HAP-1 (cell line): ENCODE data around the gene CACNA2D2.

Source experiments
- DNase-seq, 2 experiments: peaks; one replicate each; pipeline ENCODE4 v3.0.0-alpha.2; 2016 to 2020; ENCODE audit warnings: low spot score in 2 of 2
- H3K27me3 ChIP-seq: fragments of 250-450 bp; sonication (Bioruptor Pico); 2 replicates; pipeline ENCODE4 v1.5.1; 2020; ENCODE audit warnings: low read depth, mild to moderate bottlenecking, moderate library complexity
- H3K36me3 ChIP-seq: fragments of 250-450 bp; sonication (Bioruptor Pico); replicated peaks from 2 replicates; pipeline ENCODE4 v1.5.1; 2020; ENCODE audit warnings: mild to moderate bottlenecking
- H3K4me1 ChIP-seq: fragments of 250-450 bp; sonication (Bioruptor Pico); 2 replicates; pipeline ENCODE4 v1.5.1; 2020; ENCODE audit warnings: mild to moderate bottlenecking
- H3K4me3 ChIP-seq: fragments of 250-450 bp; sonication (Bioruptor Pico); 2 replicates; pipeline ENCODE4 v1.5.1; 2020; ENCODE audit warnings: mild to moderate bottlenecking, moderate library complexity
- H3K9me3 ChIP-seq: fragments of 250-450 bp; sonication (Bioruptor Pico); 2 replicates; pipeline ENCODE4 v1.5.1; 2020; ENCODE audit warnings: mild to moderate bottlenecking, moderate library complexity
- in situ Hi-C: fragments of 300-500 bp; cut with MboI; formaldehyde crosslinking; loops from 3 replicates; pipeline ENCODE4 v1.14.3; 2020; ENCODE audit warnings: low sequenced_read_pairs, inconsistent platforms, mixed read lengths

The CACNA2D2 gene

GRCh38 chr3:50372349-50372748 lies 131.1 kb downstream of the CACNA2D2 start:
- in situ Hi-C loops = no loop called here
- Histone ChIP-seq H3K9me3 (no peaks in the 10 kb centered on the region), H3K4me1 (no peaks in the 10 kb centered on the region), H3K4me3 (no peak overlapping the region), H3K27me3 (no peaks in the 10 kb centered on the region), H3K36me3 (no peaks in the 10 kb centered on the region)
- no peak for DNase-seq

- H3K36me3 ChIP-seq = no peaks in the 10 kb centered on the region
- H3K4me3 ChIP-seq = no peak overlapping the region
- no peaks in the 10 kb centered on the region for H3K27me3 ChIP-seq
- no peaks in the 10 kb centered on the region for H3K9me3 ChIP-seq
- no peaks in the 10 kb centered on the region for H3K4me1 ChIP-seq
- no peak for DNase-seq
- in situ Hi-C loops = no loop called here
Measured at GRCh38 chr3:50371133-50371685, 132.2 kb downstream of the CACNA2D2 start.

GRCh38 chr3:50370594-50370993 lies 132.8 kb downstream of the CACNA2D2 start:
- H3K36me3 ChIP-seq = no peaks in the 10 kb centered on the region
- H3K9me3 ChIP-seq = no peaks in the 10 kb centered on the region
- peak; percentile 41 to 46 for DNase-seq
- no peak overlapping the region for H3K4me3 ChIP-seq
- H3K4me1 ChIP-seq = no peaks in the 10 kb centered on the region
- no peaks in the 10 kb centered on the region for H3K27me3 ChIP-seq
- in situ Hi-C loops = no loop called here

GRCh38 chr3:50369012-50369670 lies 134.3 kb downstream of the CACNA2D2 start:
- in situ Hi-C loops = no loop called here
- Histone ChIP-seq H3K36me3 (no peaks in the 10 kb centered on the region), H3K27me3 (no peaks in the 10 kb centered on the region), H3K9me3 (no peaks in the 10 kb centered on the region), H3K4me1 (peaks cover 3% of the 10 kb centered on the region), H3K4me3 (no peak overlapping the region)
- no peak for DNase-seq

- no peak overlapping the region; the same call in 1 of the 2 replicates for H3K4me3 ChIP-seq
- H3K9me3 ChIP-seq = no peaks in the 10 kb centered on the region
- in situ Hi-C loops = no loop called here
- no peak for DNase-seq
- no peaks in the 10 kb centered on the region for H3K36me3 ChIP-seq
- H3K4me1 ChIP-seq = peaks cover 3% of the 10 kb centered on the region
- H3K27me3 ChIP-seq = no peaks in the 10 kb centered on the region
Measured at GRCh38 chr3:50365842-50366220, 137.6 kb downstream of the CACNA2D2 start.

GRCh38 chr3:50365080-50365841 lies 138.2 kb downstream of the CACNA2D2 start:
- DNase-seq = peak; percentile 73 to 95
- Histone ChIP-seq H3K4me3 (peak overlapping the region; percentile 29), H3K9me3 (no peaks in the 10 kb centered on the region), H3K36me3 (no peaks in the 10 kb centered on the region), H3K27me3 (no peaks in the 10 kb centered on the region), H3K4me1 (peaks cover 3% of the 10 kb centered on the region)
- in situ Hi-C loops = no loop called here

GRCh38 chr3:50364573-50365079 lies 138.8 kb downstream of the CACNA2D2 start:
- in situ Hi-C loops = no loop called here
- Histone ChIP-seq H3K36me3 (no peaks in the 10 kb centered on the region), H3K9me3 (no peaks in the 10 kb centered on the region), H3K27me3 (no peaks in the 10 kb centered on the region), H3K4me3 (peak overlapping the region; percentile 29), H3K4me1 (peaks cover 7% of the 10 kb centered on the region)
- DNase-seq = no peak

- no peaks in the 10 kb centered on the region for H3K9me3 ChIP-seq
- in situ Hi-C loops = loop anchor here (10.0 kb wide), 1 partner anchor 1025 kb away; the partner anchor contains the start of gene MANF
- H3K4me3 ChIP-seq = peak overlapping the region; percentile 74
- no peak for DNase-seq
- peaks cover 23% of the 10 kb centered on the region for H3K4me1 ChIP-seq
- H3K27me3 ChIP-seq = no peaks in the 10 kb centered on the region
- peaks cover 42% of the 10 kb centered on the region for H3K36me3 ChIP-seq
Measured at GRCh38 chr3:50359760-50360110, 143.7 kb downstream of the CACNA2D2 start.

- peaks cover 23% of the 10 kb centered on the region for H3K4me1 ChIP-seq
- DNase-seq = peak; percentile 98 to 99
- in situ Hi-C loops = loop anchor here (10.0 kb wide), 1 partner anchor 1026 kb away; the partner anchor contains the start of gene MANF
- H3K4me3 ChIP-seq = peak within 1 kb of the TSS; percentile 74
- no peaks in the 10 kb centered on the region for H3K27me3 ChIP-seq
- peaks cover 48% of the 10 kb centered on the region for H3K36me3 ChIP-seq
- no peaks in the 10 kb centered on the region for H3K9me3 ChIP-seq
Measured at GRCh38 chr3:50358911-50359759, 144.3 kb downstream of the CACNA2D2 start, which contains the start of gene TMEM115. TSS of gene TMEM115 (minus strand) at chr3:50359521. CDS start at chr3:50359063, 458 bp downstream.

- in situ Hi-C loops = loop anchor here (10.0 kb wide), 1 partner anchor 1026 kb away; the partner anchor contains the start of gene MANF
Measured at GRCh38 chr3:50358355-50358910, 145.0 kb downstream of the CACNA2D2 start.

GRCh38 chr3:50357481-50357880 lies 146.0 kb downstream of the CACNA2D2 start:
- peaks cover 56% of the 10 kb centered on the region for H3K36me3 ChIP-seq
- no peaks in the 10 kb centered on the region for H3K9me3 ChIP-seq
- H3K4me3 ChIP-seq = peak overlapping the region; percentile 74
- in situ Hi-C loops = loop anchor here (10.0 kb wide), 1 partner anchor 1027 kb away; the partner anchor contains the start of gene MANF
- no peaks in the 10 kb centered on the region for H3K27me3 ChIP-seq
- no peak for DNase-seq
- H3K4me1 ChIP-seq = peaks cover 23% of the 10 kb centered on the region

More at GRCh38 chr3:50358355-50358910, 145.0 kb downstream of the CACNA2D2 start:
- H3K27me3 ChIP-seq = no peaks in the 10 kb centered on the region
- H3K4me1 ChIP-seq = peaks cover 23% of the 10 kb centered on the region
- no peak for DNase-seq
- peaks cover 53% of the 10 kb centered on the region for H3K36me3 ChIP-seq
- H3K9me3 ChIP-seq = no peaks in the 10 kb centered on the region
- peak overlapping the region; percentile 74 for H3K4me3 ChIP-seq

- H3K4me3 ChIP-seq = peak overlapping the region; percentile 74; the same call in 1 of the 2 replicates
- in situ Hi-C loops = loop anchor here (10.0 kb wide), 1 partner anchor 1028 kb away; the partner anchor contains the start of gene MANF
- H3K36me3 ChIP-seq = peaks cover 56% of the 10 kb centered on the region
- no peaks in the 10 kb centered on the region for H3K27me3 ChIP-seq
- H3K9me3 ChIP-seq = no peaks in the 10 kb centered on the region
- H3K4me1 ChIP-seq = peaks cover 23% of the 10 kb centered on the region
- peak in 1 of 2 experiments; percentile 47 for DNase-seq
Measured at GRCh38 chr3:50356553-50356952, 146.9 kb downstream of the CACNA2D2 start.
